Fibroblast of the aortic adventitia (primary cell): ENCODE data around the gene CDH11. TPM values are rescaled to one million over a fixed set of nuclear protein-coding genes. Genes with fewer than 3 reads are reported as not detected.

Experiments used
- DNase-seq: peaks from one replicate; pipeline ENCODE4 v3.0.0-alpha.2; 2010; ENCODE audit warnings: low read depth
- H3K4me3 ChIP-seq: 2 replicates; pipeline ENCODE4 v1.5.1; 2011; ENCODE audit warnings: low read depth, mild to moderate bottlenecking, control low read depth, low read length, moderate library complexity
- CTCF ChIP-seq: IDR thresholded peaks from 2 replicates; pipeline ENCODE4 v1.5.1; 2011; ENCODE audit warnings: mild to moderate bottlenecking, low read length, control low read depth, inconsistent platforms; ENCODE audit not compliant: insufficient read depth
- total RNA-seq: library from RNA; depleted of rRNA; stranded (reverse); fragments of >200 nt; gene quantifications from 2 replicates; pipeline ENCODE4 v1.2.3, GENCODE V29; 2012; ENCODE audit warnings: low replicate concordance

Gene CDH11
- total RNA-seq, 1 donor: 397 TPM

DNA sequence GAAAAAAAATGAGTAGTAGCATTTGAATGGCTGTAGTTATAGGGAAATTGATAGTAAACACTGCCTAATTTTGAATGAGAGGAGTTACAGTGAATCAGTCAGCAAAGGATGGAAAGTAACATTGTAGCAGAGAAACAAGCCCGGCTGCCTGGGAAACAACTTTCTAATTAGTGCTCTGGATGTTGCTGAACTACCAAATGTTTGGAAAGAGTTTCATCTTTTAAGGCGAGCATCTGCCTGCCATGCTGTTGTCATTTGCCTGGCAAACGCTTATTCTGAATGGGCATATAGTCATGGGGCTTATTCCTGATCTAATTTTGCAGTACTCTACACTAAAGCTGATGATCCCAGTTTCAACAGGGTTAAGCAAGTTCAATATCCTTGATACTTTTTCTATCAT is 138.6 kb downstream of the CDH11 start:
- no peak overlapping the region for H3K4me3 ChIP-seq
- no peak for TF ChIP-seq CTCF
- no peak for DNase-seq

GRCh38 chr16:64982581-64982980 is 139.3 kb downstream of the CDH11 start:
- DNase-seq: peak; percentile 51
- TF ChIP-seq CTCF: no peak
- H3K4me3 ChIP-seq: no peak overlapping the region

GRCh38 chr16:64981568-64982281 is 140.1 kb downstream of the CDH11 start:
- H3K4me3 ChIP-seq: no peak overlapping the region
- DNase-seq: peak; percentile 52
- TF ChIP-seq CTCF: no peak

DNA sequence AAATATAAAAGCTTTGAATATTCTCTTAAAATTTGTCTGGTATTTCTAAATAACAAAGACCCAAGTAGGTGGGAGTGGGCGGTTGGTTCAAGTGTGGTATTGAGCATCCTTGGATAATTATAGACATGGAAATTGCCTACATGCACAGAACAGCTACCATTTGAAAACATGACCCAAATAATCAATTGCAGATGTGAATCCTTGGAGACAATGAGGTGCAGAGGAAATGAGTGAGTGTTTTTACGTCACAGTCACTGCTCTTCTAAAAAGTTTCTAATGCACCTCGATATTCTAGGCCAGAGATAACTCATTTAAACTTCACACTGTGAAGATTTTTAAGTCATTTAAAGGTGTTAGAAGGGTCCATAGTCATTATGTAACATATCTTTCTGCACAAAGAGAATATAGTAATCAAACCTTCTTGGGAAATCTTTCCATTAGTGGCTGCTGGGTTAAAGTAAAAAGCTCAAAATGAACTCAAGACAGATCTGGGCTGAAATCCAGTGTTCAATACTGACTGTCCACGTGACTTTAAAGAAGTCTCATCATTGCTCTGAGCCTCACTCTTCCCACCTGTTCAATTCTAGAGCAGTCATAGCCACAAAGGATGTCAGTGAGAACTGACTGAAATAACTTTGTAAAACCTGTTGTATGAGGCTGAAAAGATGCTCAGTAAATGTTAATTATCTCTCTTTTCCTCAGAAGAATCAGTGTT is 144.5 kb downstream of the CDH11 start:
- TF ChIP-seq CTCF: no peak
- no peak overlapping the region for H3K4me3 ChIP-seq
- peak; percentile 33 for DNase-seq

GRCh38 chr16:64975821-64976220 is 146.0 kb downstream of the CDH11 start:
- no peak for TF ChIP-seq CTCF
- no peak overlapping the region for H3K4me3 ChIP-seq
- peak; percentile 21 for DNase-seq

GRCh38 chr16:64974381-64974780 is 147.5 kb downstream of the CDH11 start:
- no peak overlapping the region for H3K4me3 ChIP-seq
- DNase-seq: no peak
- TF ChIP-seq CTCF: no peak
